Hepatocyte (in vitro differentiated cells): ENCODE measurements around the gene ITGB2. TPM values are rescaled to one million over a fixed set of nuclear protein-coding genes. Genes with fewer than 3 reads are reported as not detected.

ENCODE experiments used
- DNase-seq: peaks from one replicate; pipeline ENCODE4 v3.0.0-alpha.2; 2016; ENCODE audit warnings: low spot score
- H2AFZ ChIP-seq: fragments of 200-600 bp; sonication (generic); 2 replicates; pipeline ENCODE4 v1.6.0; 2016; ENCODE audit warnings: antibody characterized with exemption, mild to moderate bottlenecking
- H3K27ac ChIP-seq: fragments of 200-600 bp; sonication (generic); 2 replicates; pipeline ENCODE4 v1.5.1; 2016; ENCODE audit warnings: mild to moderate bottlenecking
- H3K27me3 ChIP-seq: fragments of 200-600 bp; sonication (generic); 2 replicates; pipeline ENCODE4 v1.6.1; 2016
- H3K36me3 ChIP-seq: fragments of 200-600 bp; sonication (generic); replicated peaks from 2 replicates; pipeline ENCODE4 v1.5.1; 2016; ENCODE audit warnings: low read depth; ENCODE audit not compliant: insufficient read depth
- H3K4me1 ChIP-seq: fragments of 200-600 bp; sonication (generic); 2 replicates; pipeline ENCODE4 v1.5.1; 2016; ENCODE audit warnings: mild to moderate bottlenecking, moderate library complexity; ENCODE audit not compliant: insufficient read depth
- H3K4me2 ChIP-seq: fragments of 200-600 bp; sonication (generic); 2 replicates; pipeline ENCODE4 v1.6.0; 2016
- H3K4me3 ChIP-seq: fragments of 200-600 bp; sonication (generic); 2 replicates; pipeline ENCODE4 v1.5.1; 2016; ENCODE audit warnings: mild to moderate bottlenecking
- H3K79me2 ChIP-seq: fragments of 200-600 bp; sonication (generic); 2 replicates; pipeline ENCODE4 v1.6.0; 2017; ENCODE audit warnings: mild to moderate bottlenecking
- H3K9me2 ChIP-seq: fragments of 200-600 bp; sonication (generic); replicated peaks from 2 replicates; pipeline ENCODE4 v1.6.0; 2017; ENCODE audit warnings: mild to moderate bottlenecking; ENCODE audit not compliant: insufficient read depth
- H3K9me3 ChIP-seq: fragments of 200-600 bp; sonication (generic); 2 replicates; pipeline ENCODE4 v1.5.1; 2016; ENCODE audit warnings: low read depth, mild to moderate bottlenecking
- H4K20me1 ChIP-seq: fragments of 200-600 bp; sonication (generic); 2 replicates; pipeline ENCODE4 v1.6.0; 2016; ENCODE audit warnings: mild to moderate bottlenecking; ENCODE audit not compliant: insufficient read depth, poor library complexity, severe bottlenecking
- EZH2 ChIP-seq: fragments of 200-600 bp; sonication (generic); IDR thresholded peaks from 2 replicates; pipeline ENCODE4 v1.6.1; 2016; ENCODE audit warnings: antibody characterized with exemption, mild to moderate bottlenecking, borderline replicate concordance
- EZH2phosphoT487 ChIP-seq: fragments of 200-600 bp; sonication (generic); IDR thresholded peaks from one replicate; pipeline ENCODE4 v1.6.1; 2018; ENCODE audit warnings: antibody characterized with exemption, mild to moderate bottlenecking, low read depth, moderate library complexity; ENCODE audit not compliant: unreplicated experiment, severe bottlenecking
- WGBS: methylation state at CpG from one replicate; pipeline ENCODE4 v1.1.6; 2016; ENCODE audit warnings: low lambda C conversion rate; ENCODE audit errors: missing lambda C conversion rate; 5-methylcytosine and 5-hydroxymethylcytosine counted together
- polyA plus RNA-seq: library from polyadenylated mRNA; unstranded; fragments of >200 nt; fragmentation: Nextera tagmentation; extraction: Ambion mirVana; gene quantifications from 2 replicates; pipeline ENCODE4 v1.2.1, GENCODE V29; 2016
- total RNA-seq: library from RNA; depleted of rRNA; stranded (reverse); fragments of >200 nt; gene quantifications from 2 replicates; pipeline ENCODE4 v1.2.3, GENCODE V29; 2014
- TF ChIP-seq, protein P1 (sequence below): fragments of 200-600 bp; sonication (generic); IDR thresholded peaks from 2 replicates; pipeline ENCODE4 v1.5.1; 2016; ENCODE audit warnings: antibody characterized with exemption, mild to moderate bottlenecking; ENCODE audit not compliant: poor library complexity

The ITGB2 gene
- total and polyA plus RNA-seq, 2 experiments from 2014 or later, result 3.8 to 4.2 TPM

DNA sequence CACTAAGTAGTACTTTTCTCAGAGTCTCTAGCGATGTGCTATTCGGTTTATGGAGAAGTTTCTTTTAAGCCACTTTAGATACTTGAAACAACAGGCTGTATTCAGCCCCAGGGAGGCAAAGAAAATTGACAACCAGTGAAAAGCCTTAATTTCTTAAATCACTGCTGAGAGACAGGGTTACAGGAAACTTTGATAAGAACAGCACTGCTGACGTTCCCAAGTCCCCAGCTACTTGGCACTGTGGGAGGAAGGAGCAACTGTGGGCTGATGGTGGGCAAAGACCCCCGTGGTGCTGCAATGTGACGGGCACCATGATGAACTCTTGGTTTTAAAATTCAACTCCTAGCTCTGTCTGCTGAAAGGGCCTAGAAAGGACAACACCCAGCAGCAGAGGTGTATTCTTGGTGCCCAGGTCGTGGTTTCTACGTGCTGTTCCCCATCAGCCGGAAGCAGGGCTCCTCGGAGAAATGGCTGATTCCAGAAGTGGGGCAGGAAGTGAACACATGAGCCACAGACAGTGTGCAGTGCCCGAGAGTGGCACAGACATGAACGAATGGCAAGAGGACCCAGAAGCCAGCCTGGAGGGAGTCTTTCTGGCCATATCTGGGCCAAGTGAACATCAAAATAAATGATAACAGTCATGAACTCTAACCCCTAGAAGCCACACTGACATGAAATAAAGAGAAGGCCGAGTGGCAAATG lies 52.5 kb downstream of the ITGB2 start:
- DNase-seq, result no peak
- Histone ChIP-seq H4K20me1 (peaks cover 89% of the 10 kb centered on the region), H3K9me3 (no peaks in the 10 kb centered on the region), H3K36me3 (no peaks in the 10 kb centered on the region), H3K9me2 (no peaks in the 10 kb centered on the region), H3K27ac (peak overlapping the region; percentile 89), H3K79me2 (peaks cover 92% of the 10 kb centered on the region), H3K27me3 (no peaks in the 10 kb centered on the region), H3K4me2 (peak overlapping the region; percentile 81), H3K4me3 (no peak overlapping the region), H3K4me1 (peaks cover 49% of the 10 kb centered on the region), H2AFZ (no peak overlapping the region)
- no peak for TF ChIP-seq EZH2phosphoT487
- TF ChIP-seq, protein P1, sequence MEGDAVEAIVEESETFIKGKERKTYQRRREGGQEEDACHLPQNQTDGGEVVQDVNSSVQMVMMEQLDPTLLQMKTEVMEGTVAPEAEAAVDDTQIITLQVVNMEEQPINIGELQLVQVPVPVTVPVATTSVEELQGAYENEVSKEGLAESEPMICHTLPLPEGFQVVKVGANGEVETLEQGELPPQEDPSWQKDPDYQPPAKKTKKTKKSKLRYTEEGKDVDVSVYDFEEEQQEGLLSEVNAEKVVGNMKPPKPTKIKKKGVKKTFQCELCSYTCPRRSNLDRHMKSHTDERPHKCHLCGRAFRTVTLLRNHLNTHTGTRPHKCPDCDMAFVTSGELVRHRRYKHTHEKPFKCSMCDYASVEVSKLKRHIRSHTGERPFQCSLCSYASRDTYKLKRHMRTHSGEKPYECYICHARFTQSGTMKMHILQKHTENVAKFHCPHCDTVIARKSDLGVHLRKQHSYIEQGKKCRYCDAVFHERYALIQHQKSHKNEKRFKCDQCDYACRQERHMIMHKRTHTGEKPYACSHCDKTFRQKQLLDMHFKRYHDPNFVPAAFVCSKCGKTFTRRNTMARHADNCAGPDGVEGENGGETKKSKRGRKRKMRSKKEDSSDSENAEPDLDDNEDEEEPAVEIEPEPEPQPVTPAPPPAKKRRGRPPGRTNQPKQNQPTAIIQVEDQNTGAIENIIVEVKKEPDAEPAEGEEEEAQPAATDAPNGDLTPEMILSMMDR, result no peak
- TF ChIP-seq EZH2, result no peak
- WGBS, result 84% methylated on average over 12 of the region's 12 CpGs

DNA sequence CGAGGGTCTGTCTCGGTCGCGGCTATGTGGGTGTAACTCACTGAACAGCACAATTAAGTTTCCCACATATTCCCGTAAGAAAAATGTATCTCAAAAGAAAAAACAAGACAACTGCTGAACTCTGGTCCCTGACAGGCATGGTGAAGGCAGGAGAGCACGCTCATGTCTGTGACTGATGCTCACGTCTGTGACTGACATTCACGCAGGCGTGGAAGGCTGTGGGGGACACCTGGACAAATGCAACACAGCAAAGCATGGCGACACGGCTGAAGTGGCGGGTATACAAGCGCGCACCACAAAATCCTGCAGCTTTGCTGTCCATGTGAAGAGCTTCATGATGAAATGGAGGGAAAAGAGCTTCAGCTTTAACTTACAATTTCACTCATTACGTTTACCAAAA lies 53.2 kb downstream of the ITGB2 start:
- peaks cover 91% of the 10 kb centered on the region for H4K20me1 ChIP-seq
- H3K9me3 ChIP-seq, result no peaks in the 10 kb centered on the region
- H3K9me2 ChIP-seq, result no peaks in the 10 kb centered on the region
- H3K27ac ChIP-seq, result peak overlapping the region; percentile 89
- H2AFZ ChIP-seq, result no peak overlapping the region
- DNase-seq, result no peak
- no peak overlapping the region for H3K4me2 ChIP-seq
- peaks cover 92% of the 10 kb centered on the region for H3K79me2 ChIP-seq
- peaks cover 49% of the 10 kb centered on the region for H3K4me1 ChIP-seq
- TF ChIP-seq, protein P1, result no peak
- TF ChIP-seq EZH2 (no peak), EZH2phosphoT487 (no peak)
- WGBS, result 95% methylated on average over 15 of the region's 15 CpGs
- H3K36me3 ChIP-seq, result no peaks in the 10 kb centered on the region
- no peak overlapping the region for H3K4me3 ChIP-seq
- H3K27me3 ChIP-seq, result no peaks in the 10 kb centered on the region

DNA sequence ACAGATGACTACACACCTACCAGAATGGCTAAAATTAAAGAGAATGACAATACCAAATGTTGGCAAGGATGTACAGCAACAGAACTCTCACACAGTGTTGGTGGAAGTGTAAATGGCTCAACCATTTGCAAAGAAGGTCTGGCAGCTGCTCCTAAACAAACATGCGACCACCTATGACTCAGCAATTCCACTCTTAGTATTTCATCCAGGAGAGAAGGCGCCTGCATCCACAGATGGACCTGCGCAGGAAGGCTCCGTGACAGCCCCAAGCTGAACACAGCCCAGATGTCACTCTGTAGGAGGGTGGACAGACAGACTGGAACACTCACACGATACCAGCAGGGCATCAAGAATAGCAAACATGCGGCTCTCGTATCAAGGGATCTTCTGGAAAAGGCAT lies 53.9 kb downstream of the ITGB2 start:
- DNase-seq, result peak; percentile 40
- Histone ChIP-seq H3K79me2 (peaks cover 92% of the 10 kb centered on the region), H3K4me1 (peaks cover 49% of the 10 kb centered on the region), H3K36me3 (no peaks in the 10 kb centered on the region), H3K4me2 (peak overlapping the region; percentile 42), H4K20me1 (peaks cover 91% of the 10 kb centered on the region), H3K9me2 (no peaks in the 10 kb centered on the region), H3K27me3 (no peaks in the 10 kb centered on the region), H3K9me3 (no peaks in the 10 kb centered on the region), H2AFZ (no peak overlapping the region), H3K4me3 (no peak overlapping the region), H3K27ac (peak overlapping the region; percentile 70)
- WGBS, result 54% methylated on average over 7 of the region's 7 CpGs
- TF ChIP-seq, protein P1, result no peak
- TF ChIP-seq EZH2 (no peak), EZH2phosphoT487 (no peak)
